COLO668 (cell line): ENCODE measurements around the gene ARFGAP1.
"Not testable (repeated sequence)": the region's sequence is repeated elsewhere in the genome, so short reads cannot be mapped to it uniquely, and the experiment has no call there.

Experiments
- DNase-seq: peaks from one replicate; lab custom pipeline; 2025; ENCODE audit not compliant: unreplicated experiment; lab: John Stamatoyannopoulos, UW

Gene ARFGAP1

GRCh38 chr20:63330940-63331339 lies 58.3 kb downstream of the ARFGAP1 start:
- no peak for DNase-seq

- DNase-seq: no peak
Observed at GRCh38 chr20:63331741-63332400, 59.3 kb downstream of the ARFGAP1 start.

- no peak for DNase-seq
Observed at GRCh38 chr20:63332488-63333240, 60.1 kb downstream of the ARFGAP1 start.

GRCh38 chr20:63333241-63333836 lies 60.7 kb downstream of the ARFGAP1 start:
- DNase-seq: no peak

- no peak for DNase-seq
Observed at GRCh38 chr20:63334356-63334755, 61.7 kb downstream of the ARFGAP1 start.

- DNase-seq: not testable (repeated sequence)
Observed at GRCh38 chr20:63335060-63335459, 62.4 kb downstream of the ARFGAP1 start.

GRCh38 chr20:63335711-63336110 lies 63.1 kb downstream of the ARFGAP1 start:
- no peak for DNase-seq

- no peak for DNase-seq
Observed at GRCh38 chr20:63336232-63336752, 63.7 kb downstream of the ARFGAP1 start.

GRCh38 chr20:63337786-63338420 lies 65.3 kb downstream of the ARFGAP1 start:
- DNase-seq: no peak
